ENCODE data around the gene ATP9B.

Gene ATP9B, protein sequence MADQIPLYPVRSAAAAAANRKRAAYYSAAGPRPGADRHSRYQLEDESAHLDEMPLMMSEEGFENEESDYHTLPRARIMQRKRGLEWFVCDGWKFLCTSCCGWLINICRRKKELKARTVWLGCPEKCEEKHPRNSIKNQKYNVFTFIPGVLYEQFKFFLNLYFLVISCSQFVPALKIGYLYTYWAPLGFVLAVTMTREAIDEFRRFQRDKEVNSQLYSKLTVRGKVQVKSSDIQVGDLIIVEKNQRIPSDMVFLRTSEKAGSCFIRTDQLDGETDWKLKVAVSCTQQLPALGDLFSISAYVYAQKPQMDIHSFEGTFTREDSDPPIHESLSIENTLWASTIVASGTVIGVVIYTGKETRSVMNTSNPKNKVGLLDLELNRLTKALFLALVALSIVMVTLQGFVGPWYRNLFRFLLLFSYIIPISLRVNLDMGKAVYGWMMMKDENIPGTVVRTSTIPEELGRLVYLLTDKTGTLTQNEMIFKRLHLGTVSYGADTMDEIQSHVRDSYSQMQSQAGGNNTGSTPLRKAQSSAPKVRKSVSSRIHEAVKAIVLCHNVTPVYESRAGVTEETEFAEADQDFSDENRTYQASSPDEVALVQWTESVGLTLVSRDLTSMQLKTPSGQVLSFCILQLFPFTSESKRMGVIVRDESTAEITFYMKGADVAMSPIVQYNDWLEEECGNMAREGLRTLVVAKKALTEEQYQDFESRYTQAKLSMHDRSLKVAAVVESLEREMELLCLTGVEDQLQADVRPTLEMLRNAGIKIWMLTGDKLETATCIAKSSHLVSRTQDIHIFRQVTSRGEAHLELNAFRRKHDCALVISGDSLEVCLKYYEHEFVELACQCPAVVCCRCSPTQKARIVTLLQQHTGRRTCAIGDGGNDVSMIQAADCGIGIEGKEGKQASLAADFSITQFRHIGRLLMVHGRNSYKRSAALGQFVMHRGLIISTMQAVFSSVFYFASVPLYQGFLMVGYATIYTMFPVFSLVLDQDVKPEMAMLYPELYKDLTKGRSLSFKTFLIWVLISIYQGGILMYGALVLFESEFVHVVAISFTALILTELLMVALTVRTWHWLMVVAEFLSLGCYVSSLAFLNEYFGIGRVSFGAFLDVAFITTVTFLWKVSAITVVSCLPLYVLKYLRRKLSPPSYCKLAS

DNA sequence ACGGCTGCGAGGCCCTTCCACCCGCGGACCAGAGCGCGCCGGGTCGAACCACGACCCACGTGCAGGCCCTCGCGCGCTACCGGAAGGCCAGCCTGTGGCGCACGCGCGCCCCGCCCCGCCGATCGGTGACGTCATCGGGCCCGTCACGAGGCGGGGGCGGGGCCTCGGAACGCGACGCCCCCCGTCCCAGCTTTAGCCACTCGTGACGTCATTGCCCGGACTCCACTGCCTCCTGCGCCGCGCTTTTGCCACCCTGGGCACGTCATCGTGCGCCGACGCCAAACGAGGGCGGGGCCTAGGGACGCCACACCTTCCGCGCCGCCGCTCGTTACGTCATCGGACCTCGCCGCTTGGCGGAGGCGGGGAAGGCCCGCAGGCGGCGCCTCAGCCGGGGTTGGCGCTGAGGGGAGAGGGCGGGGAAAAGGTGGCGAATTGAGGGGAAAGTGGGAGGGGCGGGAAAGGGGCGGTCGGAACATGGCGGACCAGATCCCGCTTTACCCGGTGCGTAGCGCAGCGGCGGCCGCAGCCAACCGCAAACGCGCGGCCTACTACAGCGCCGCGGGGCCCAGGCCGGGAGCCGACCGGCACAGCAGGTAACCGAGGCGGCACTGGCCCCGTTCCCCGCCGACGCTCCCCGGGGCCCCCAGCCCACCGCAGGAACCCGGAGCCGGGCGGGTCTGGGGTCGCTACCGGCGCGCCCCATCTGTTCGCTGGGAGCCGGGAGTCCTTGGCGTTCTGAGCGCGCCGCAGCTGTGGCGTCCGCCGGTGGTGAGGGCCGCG lies at the start of gene ATP9B:
ATP9B (plus strand) TSS at position 458 of the 780 bp plus-strand sequence; CDS start at position 475, 17 bp downstream.
- in situ Hi-C loops (cut with HindIII; ENCODE audit: low sequenced_read_pairs), result no loop called here

DNA sequence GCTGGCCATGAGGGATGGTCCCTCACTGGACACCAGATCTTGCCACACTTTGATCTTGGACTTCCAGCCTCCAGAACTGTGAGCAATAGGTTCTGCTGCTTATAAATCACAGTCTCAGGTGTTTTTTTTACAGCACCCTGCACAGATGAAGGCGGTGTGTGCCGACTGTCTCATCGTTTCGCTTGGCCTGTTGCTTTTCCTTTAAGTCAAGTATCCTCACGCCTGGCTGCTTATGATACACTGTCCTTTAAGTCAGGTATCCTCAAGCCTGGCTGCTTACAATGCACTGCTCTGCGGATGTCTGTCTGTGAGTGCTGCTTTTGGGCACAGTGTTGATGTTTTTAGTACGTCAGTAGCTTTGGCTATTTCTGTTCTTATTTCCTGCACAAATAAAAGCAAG lies 49.3 kb upstream of the ATP9B start:
- in situ Hi-C loops (cut with HindIII; ENCODE audit: low sequenced_read_pairs), result no loop called here

DNA sequence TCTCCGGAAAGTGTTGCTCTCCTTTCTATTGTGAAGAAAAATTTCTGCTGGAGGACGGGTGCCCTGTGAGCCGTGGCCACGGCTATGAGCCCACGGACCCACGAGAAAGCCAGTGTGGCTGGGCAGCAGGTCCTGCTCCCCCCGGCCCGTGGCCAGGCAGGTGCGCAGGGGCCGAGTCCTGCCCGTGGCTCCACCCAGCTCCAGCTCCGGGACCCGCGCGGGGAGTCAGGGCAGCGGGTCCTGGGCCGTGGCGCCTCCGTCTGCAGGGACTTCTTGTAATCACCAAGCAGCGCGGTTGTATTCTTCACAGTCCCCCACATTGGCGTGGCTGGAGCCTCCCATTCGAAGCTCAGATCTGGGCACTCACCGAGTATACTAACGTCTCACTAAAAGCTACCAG lies 46.6 kb upstream of the ATP9B start:
- in situ Hi-C loops (cut with HindIII; ENCODE audit: low sequenced_read_pairs), result no loop called here

DNA sequence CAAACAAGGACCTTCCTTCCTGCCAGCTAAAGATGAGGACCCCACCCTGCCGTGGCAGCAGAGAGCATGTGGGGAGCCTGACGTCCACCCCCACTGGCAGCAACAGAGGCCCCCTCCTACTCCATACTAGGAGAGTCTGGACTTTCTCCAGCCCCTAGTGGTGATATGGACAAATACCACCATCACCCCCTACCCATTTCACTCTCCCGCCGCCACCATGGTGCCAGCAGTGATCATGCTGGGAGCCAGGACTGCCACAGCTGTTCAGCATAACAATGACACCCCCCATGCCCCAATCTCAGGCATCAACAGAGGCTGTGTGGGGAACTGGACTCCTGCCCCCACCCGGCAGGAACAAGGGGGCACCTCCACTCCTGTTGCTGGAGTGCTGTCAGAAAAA lies 42.7 kb upstream of the ATP9B start:
- in situ Hi-C loops (cut with HindIII; ENCODE audit: low sequenced_read_pairs), result no loop called here

DNA sequence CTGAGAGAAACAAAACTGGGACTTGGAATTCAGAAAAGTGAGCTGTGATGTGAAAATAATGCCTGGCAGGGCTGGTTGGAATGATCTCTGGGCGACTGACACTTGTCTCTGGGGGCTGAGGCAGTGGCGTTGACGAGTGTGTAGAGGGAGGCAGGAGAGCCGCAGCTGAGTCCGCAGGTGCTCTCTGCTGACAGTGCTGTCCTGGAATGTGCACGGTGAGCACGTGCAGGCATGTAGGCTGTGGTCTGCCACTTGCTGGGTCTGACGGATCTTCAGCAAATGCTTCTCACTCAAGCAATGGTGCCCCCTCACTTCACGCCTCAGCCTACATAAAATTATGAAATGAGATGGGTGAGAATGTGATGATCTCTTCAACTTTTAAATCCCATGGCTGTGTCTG lies 38.5 kb upstream of the ATP9B start:
- in situ Hi-C loops (cut with HindIII; ENCODE audit: low sequenced_read_pairs), result no loop called here

DNA sequence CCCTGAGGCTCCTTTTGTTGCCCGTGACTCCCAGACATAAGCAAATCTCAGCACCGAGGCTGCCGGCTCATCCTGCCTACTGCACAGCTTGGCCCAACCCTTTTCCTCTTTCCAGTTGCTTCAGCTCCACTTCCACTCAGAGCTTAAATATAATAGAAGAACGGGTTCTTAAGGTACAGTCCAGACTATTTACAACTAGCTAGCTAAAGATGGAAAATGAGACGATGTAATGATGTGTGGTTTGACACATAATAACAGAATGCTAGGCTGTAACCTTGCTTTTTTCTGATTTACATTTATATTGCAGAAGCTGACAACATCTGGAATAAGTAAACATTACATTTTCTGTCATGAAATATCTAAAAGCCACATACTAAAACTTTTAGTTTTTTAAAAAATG lies 26.9 kb upstream of the ATP9B start:
- in situ Hi-C loops (cut with HindIII; ENCODE audit: low sequenced_read_pairs), result no loop called here

DNA sequence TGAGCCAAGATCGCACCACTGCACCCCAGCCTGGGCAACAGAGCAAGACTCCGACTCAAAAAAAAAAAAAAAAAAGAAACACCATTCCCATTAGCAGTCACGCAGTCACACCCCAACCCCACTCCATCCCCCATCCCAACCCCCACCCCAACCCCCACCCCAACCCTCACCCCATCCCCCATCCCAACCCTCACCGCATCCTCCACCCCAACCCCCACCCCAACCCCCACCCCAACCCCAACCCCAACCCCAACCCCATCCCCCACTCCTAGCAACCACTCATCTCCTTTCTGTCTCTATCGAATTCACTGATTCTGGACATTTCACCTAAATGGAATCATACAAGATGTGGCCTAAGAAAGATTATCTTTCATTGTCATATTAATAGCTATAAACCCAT lies 25.9 kb upstream of the ATP9B start:
- in situ Hi-C loops (cut with HindIII; ENCODE audit: low sequenced_read_pairs), result no loop called here

DNA sequence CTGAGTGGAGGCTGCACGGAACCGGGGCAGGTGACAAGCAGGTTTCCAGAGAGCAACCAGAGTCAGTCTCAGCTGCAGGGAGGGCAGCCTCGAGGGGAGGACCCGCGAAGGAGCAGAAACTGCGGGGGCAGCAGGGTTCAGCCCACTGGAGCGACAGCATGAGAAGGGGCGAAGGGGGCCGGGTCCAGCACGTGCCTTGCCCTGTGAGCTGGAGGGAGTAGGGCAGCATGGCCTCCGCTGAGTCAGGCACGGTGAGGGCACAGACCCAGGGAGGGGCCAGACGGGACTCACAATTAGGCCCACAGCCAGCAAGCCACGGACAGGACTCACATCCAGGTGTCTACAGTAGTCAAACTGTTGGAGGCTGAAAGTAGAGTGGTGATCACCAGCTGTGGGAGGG lies 22.7 kb upstream of the ATP9B start:
- in situ Hi-C loops (cut with HindIII; ENCODE audit: low sequenced_read_pairs), result no loop called here

DNA sequence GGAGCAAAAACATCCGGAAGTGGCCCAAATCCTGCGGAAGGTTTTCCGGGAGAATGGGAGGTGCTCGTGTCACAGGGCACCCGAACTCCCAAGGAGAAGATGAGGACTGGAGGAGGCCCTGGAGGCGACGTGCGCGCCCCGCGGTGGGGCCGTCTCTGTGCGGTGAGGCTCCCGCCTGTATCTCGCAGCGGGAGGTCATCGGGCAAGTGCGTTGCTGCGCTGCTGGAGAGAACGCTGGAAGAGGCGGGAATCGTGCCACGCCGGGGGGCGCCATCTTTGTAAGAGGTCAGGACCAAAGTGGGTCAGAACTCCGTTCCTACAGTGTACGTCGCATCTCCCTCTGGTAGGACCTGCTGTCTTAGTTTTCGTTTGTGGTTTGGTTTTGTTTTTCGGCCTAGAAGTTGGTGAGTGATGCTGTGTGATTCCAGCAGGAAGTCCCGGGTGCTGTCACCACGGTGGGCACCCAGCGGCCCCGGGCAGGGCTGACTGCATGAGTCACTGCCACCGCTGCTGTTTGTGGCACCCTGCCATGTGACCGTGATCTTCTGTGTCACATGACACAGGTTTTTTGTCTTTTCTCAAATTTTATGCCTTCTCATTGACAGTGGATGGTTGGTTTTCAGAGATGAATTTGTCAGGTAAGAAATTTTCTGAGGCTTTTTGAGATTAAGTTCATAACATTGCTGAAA lies 21.5 kb upstream of the ATP9B start:
- in situ Hi-C loops (cut with HindIII; ENCODE audit: low sequenced_read_pairs), result no loop called here

DNA sequence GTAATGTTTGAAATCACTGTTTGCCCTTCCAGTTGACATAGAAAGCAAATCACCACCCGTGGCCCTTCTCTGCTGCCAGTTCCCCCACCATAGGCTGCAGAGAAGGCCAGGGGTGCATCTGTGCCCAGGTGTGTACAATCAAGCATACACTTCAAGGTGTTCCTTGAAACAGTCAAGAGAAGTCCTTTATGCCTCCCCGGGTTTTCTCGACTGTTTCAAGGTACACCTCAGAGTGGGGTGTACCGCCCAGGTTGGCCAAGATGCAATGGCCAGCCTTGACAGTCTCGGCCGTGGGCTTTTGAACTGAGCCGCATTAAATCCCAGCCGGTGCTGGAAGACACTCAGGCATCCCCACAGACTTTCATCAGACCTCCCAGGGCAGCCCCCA lies 21.0 kb upstream of the ATP9B start:
- in situ Hi-C loops (cut with HindIII; ENCODE audit: low sequenced_read_pairs), result no loop called here

DNA sequence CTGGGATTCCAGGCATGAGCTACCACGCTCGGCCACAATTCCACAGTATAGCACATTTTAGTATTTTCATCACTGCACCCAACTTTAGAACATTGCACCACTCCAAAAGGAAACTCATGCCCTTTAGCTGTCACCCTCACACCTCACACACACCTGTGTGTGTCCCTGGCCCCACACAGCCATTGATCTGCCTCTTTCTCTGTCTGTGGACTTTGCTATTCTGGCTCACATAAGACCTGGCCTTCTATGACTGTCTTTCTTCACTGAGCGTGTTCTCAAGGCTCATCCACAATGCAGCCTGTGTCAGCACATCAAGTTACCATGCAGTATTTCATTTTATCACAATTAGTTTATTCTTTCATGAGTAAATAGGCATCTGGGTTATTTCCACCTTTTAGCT lies 19.7 kb upstream of the ATP9B start:
- in situ Hi-C loops (cut with HindIII; ENCODE audit: low sequenced_read_pairs), result no loop called here

DNA sequence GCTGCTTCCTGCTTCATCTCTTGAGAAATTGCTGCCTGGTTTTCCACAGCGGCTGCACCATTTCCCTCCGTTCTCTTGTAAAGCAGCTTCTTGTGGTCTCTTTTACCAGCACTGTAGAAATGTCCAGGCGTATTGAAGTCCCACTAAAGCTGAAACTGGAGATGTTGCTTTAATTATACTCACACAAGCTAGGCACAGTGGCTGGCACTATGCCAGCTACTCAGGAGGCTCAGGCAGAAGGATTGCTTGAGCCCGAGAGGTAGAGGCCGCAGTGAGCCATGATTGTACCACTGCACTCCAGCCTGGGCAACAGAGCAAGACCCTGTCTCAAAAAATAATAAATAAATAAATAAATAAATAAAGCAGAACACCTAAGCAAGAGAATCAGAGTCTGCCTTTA lies 19.2 kb upstream of the ATP9B start:
- in situ Hi-C loops (cut with HindIII; ENCODE audit: low sequenced_read_pairs), result no loop called here

DNA sequence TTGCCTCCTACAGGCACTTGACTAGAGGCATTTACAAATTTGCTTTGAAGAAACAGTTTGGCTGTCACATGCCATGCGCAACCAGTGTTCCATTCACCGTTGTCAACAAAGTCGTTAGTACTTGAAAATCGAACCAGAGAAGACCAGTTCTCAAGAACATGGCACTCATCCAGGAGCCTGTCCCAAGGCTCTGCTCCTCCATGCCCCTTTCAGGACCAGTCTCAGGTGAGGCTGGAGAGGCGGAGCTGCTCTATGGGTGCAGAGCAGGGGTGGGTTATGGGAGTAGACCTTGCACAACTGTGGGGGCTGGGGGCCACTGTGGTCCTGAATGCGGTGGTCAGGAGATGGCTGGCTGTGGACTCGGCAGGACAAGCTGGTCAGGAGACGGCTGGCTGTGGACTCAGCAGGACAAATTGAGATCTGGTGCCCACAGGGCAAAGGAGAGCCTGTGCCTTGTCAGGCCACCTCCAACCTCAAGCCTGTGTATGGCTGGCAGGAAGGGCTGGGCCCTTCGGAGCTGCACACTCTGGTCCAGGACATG lies 12.3 kb upstream of the ATP9B start:
- in situ Hi-C loops (cut with HindIII; ENCODE audit: low sequenced_read_pairs), result no loop called here

DNA sequence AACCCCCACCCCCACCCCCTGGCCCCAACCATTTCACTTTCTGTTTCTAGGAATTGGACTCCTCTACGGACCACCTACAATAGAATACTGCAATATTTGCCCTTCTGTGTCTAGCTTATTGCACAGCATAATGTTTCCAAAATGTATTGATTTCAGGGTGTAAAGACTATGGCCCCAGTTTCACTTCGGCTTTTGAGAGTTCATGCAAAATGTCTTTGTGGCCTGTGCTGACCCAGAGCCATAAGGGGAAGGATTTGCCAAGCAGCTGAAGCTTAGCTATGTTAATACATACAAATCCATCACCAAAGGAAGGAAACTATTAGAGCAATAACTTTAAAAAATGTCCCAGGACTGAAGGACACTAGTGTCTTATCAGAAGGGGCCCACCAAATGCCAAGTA lies 11.2 kb upstream of the ATP9B start:
- in situ Hi-C loops (cut with HindIII; ENCODE audit: low sequenced_read_pairs), result no loop called here

DNA sequence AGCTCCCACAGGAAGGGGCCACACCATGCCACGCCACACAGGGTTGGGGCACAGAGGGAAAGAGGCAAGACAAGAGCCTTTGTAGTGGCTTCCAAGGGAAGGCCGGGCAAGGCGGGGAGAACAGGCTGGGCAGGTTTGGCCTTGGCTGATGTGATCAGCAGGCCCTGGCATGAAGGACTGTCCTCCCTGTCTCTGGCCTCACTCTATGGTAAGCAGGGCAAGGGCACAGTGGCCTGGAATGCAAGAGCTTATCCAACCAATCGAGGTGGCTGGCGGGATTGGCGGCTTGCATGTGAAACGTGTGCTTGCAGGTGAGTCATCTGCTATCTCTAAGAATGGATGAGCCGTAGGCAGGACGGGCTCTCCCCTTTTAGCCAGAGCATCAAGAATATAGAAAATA lies 6.4 kb upstream of the ATP9B start:
- in situ Hi-C loops (cut with HindIII; ENCODE audit: low sequenced_read_pairs), result no loop called here

DNA sequence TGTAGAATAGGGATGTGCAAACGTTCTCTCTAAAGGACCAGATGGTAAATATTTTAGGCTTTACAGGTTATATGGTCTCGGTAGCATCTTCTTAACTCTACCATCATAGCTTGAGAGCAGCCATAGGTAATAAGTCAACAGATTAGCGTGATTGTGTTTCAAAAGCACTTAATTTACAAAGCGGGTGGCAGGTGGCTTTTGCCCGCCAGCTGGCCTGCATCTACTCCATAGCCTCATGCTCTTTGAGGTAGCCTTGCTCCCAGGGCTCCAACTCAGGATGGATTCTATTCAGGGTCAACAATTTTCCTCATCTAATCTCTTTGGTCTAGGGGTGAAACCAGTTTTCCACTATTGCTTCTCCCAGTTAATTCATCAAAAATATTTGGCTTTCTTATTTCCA lies 5.0 kb upstream of the ATP9B start:
- in situ Hi-C loops (cut with HindIII; ENCODE audit: low sequenced_read_pairs), result no loop called here

DNA sequence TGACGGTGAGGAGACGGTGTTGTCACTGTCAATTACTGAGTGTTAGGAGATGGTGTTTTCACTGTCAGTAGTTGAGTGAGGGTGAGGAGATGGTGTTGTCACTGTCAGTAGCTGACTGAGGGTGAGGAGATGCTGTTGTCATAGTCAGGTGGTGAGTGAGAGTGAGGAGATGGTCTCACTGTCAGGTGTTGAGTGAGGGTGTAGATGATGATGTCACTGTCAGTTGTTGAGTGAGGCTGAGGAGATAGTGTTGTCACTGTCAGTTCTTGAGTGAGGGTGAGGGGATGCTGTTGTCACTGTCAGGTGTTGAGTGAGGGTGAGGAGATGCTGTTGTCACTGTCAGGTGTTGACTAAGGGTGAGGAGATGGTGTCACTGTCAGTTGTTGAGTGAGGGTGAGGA lies 3.4 kb upstream of the ATP9B start:
- in situ Hi-C loops (cut with HindIII; ENCODE audit: low sequenced_read_pairs), result no loop called here

DNA sequence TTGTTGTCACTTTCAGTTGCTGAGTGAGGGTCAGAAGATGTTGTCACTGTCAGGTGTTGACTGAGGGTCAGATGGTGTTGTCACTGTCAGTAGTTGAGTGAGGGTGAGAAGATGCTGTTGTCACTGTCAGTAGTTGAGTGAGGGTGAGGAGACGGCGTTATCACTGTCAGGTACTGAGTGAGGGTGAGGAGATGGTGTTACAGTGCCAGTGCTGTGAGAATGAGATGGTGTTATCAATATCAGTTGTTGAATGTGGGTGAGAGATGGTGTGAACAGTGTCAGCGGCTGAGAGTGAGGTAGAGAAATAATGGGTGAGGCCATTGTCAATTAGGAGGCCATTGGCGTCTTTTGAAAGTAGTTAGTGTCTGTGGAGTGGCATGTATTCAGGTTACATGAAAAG lies 1.6 kb upstream of the ATP9B start:
- in situ Hi-C loops (cut with HindIII; ENCODE audit: low sequenced_read_pairs), result no loop called here

DNA sequence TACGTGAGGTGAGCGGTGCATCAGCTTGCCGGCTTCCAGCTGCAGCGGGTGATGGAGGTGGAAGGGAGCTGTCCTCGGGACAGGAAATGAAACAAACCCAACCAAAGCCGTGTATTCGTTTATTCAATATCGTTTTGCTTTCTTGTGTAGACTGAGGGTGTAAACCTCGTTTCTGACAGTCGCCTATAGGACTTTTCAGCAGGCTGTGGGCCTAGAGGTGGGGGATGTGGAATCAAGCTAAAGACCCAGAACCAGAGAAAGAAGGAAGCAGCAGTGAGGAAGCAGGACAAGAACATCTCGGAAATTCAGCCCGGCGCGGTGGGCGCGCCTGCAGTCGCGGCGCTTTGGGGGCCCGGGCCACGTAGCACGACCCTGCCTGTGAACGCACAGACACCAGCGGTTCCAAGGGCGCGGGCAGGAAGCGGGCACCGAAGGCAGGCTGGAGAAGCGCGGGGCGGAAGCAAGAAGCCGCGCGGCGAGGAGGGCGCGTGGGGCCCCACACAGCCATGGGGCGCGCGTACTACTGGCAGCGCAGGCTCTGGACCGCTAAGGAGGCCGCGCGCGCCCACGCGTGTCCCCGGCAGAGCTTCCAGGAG lies 755 bp upstream of the ATP9B start:
- in situ Hi-C loops (cut with HindIII; ENCODE audit: low sequenced_read_pairs), result no loop called here

DNA sequence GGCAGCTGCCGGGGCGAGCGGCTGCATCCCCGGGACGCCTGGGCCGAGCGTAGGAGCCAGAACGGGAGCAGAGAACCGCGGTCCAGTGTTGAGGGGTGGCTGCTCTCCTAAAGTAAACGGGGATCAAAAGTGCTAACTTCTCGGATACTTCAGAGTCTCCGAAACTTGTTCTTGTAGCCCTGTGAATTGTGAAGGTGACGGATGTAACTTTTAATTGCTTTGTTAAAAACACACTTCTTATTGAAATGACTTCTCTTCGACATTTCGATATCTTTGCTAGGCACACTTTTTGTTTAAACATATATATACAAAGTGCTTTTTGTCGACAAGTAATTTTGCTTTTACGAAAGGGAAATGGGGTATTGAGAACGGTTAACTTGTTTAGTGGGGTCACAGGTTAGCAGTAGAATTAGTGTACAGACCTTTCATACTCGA lies 540 bp downstream of the ATP9B start:
- in situ Hi-C loops (cut with HindIII; ENCODE audit: low sequenced_read_pairs), result no loop called here
